HAP-1 (cell line): ENCODE measurements around the gene PCDH9.

Source experiments
- DNase-seq, 2 experiments: peaks; one replicate each; pipeline ENCODE4 v3.0.0-alpha.2; 2016 to 2020; ENCODE audit warnings: low spot score in 2 of 2
- H3K27me3 ChIP-seq: fragments of 250-450 bp; sonication (Bioruptor Pico); 2 replicates; pipeline ENCODE4 v1.5.1; 2020; ENCODE audit warnings: low read depth, mild to moderate bottlenecking, moderate library complexity
- H3K36me3 ChIP-seq: fragments of 250-450 bp; sonication (Bioruptor Pico); replicated peaks from 2 replicates; pipeline ENCODE4 v1.5.1; 2020; ENCODE audit warnings: mild to moderate bottlenecking
- H3K4me1 ChIP-seq: fragments of 250-450 bp; sonication (Bioruptor Pico); 2 replicates; pipeline ENCODE4 v1.5.1; 2020; ENCODE audit warnings: mild to moderate bottlenecking
- H3K4me3 ChIP-seq: fragments of 250-450 bp; sonication (Bioruptor Pico); 2 replicates; pipeline ENCODE4 v1.5.1; 2020; ENCODE audit warnings: mild to moderate bottlenecking, moderate library complexity
- H3K9me3 ChIP-seq: fragments of 250-450 bp; sonication (Bioruptor Pico); 2 replicates; pipeline ENCODE4 v1.5.1; 2020; ENCODE audit warnings: mild to moderate bottlenecking, moderate library complexity
- in situ Hi-C: fragments of 300-500 bp; cut with MboI; formaldehyde crosslinking; loops from 3 replicates; pipeline ENCODE4 v1.14.3; 2020; ENCODE audit warnings: low sequenced_read_pairs, inconsistent platforms, mixed read lengths

Gene PCDH9

GRCh38 chr13:66469745-66470144 lies 760.4 kb downstream of the PCDH9 start:
- H3K36me3 ChIP-seq = no peaks in the 10 kb centered on the region
- in situ Hi-C loops = no loop called here
- no peak for DNase-seq
- H3K27me3 ChIP-seq = no peaks in the 10 kb centered on the region
- H3K4me1 ChIP-seq = no peaks in the 10 kb centered on the region
- no peak overlapping the region for H3K4me3 ChIP-seq
- no peaks in the 10 kb centered on the region for H3K9me3 ChIP-seq

- no peaks in the 10 kb centered on the region for H3K36me3 ChIP-seq
- H3K9me3 ChIP-seq = no peaks in the 10 kb centered on the region
- H3K4me3 ChIP-seq = no peak overlapping the region
- no peak for DNase-seq
- in situ Hi-C loops = no loop called here
- no peaks in the 10 kb centered on the region for H3K27me3 ChIP-seq
- no peaks in the 10 kb centered on the region for H3K4me1 ChIP-seq
These were observed 761.5 kb downstream of the PCDH9 start for GRCh38 chr13:66468656-66469055.

GRCh38 chr13:66462187-66462586 lies 767.9 kb downstream of the PCDH9 start:
- H3K36me3 ChIP-seq = no peaks in the 10 kb centered on the region
- no peak for DNase-seq
- no peaks in the 10 kb centered on the region for H3K9me3 ChIP-seq
- in situ Hi-C loops = no loop called here
- no peaks in the 10 kb centered on the region for H3K27me3 ChIP-seq
- H3K4me3 ChIP-seq = no peak overlapping the region
- peaks cover 6% of the 10 kb centered on the region for H3K4me1 ChIP-seq

- Histone ChIP-seq H3K4me3 (no peak overlapping the region), H3K4me1 (peaks cover 6% of the 10 kb centered on the region), H3K9me3 (no peaks in the 10 kb centered on the region), H3K36me3 (no peaks in the 10 kb centered on the region), H3K27me3 (no peaks in the 10 kb centered on the region)
- no peak for DNase-seq
- in situ Hi-C loops = no loop called here
These were observed 769.1 kb downstream of the PCDH9 start for GRCh38 chr13:66461021-66461420.

- Histone ChIP-seq H3K4me3 (no peak overlapping the region), H3K36me3 (no peaks in the 10 kb centered on the region), H3K4me1 (peaks cover 6% of the 10 kb centered on the region), H3K9me3 (no peaks in the 10 kb centered on the region), H3K27me3 (no peaks in the 10 kb centered on the region)
- in situ Hi-C loops = no loop called here
- DNase-seq = no peak
These were observed 770.5 kb downstream of the PCDH9 start for GRCh38 chr13:66459634-66460033.

- H3K9me3 ChIP-seq = no peaks in the 10 kb centered on the region
- no peak for DNase-seq
- no peak overlapping the region for H3K4me3 ChIP-seq
- peaks cover 6% of the 10 kb centered on the region for H3K4me1 ChIP-seq
- in situ Hi-C loops = no loop called here
- no peaks in the 10 kb centered on the region for H3K36me3 ChIP-seq
- H3K27me3 ChIP-seq = no peaks in the 10 kb centered on the region
These were observed 771.0 kb downstream of the PCDH9 start for GRCh38 chr13:66459143-66459542.

- peaks cover 3% of the 10 kb centered on the region; the same call in 1 of the 2 replicates for H3K4me1 ChIP-seq
- H3K4me3 ChIP-seq = no peak overlapping the region
- no peaks in the 10 kb centered on the region for H3K27me3 ChIP-seq
- in situ Hi-C loops = no loop called here
- no peak for DNase-seq
- H3K9me3 ChIP-seq = no peaks in the 10 kb centered on the region
- H3K36me3 ChIP-seq = no peaks in the 10 kb centered on the region
These were observed 783.7 kb downstream of the PCDH9 start for GRCh38 chr13:66446413-66446812.

- H3K9me3 ChIP-seq = no peaks in the 10 kb centered on the region; the same call in 1 of the 2 replicates
- H3K27me3 ChIP-seq = no peaks in the 10 kb centered on the region
- no peaks in the 10 kb centered on the region for H3K4me1 ChIP-seq
- in situ Hi-C loops = no loop called here
- no peak for DNase-seq
- H3K4me3 ChIP-seq = no peak overlapping the region
- H3K36me3 ChIP-seq = no peaks in the 10 kb centered on the region
These were observed 786.2 kb downstream of the PCDH9 start for GRCh38 chr13:66443926-66444325.

- no peaks in the 10 kb centered on the region for H3K27me3 ChIP-seq
- DNase-seq = no peak
- H3K36me3 ChIP-seq = no peaks in the 10 kb centered on the region
- H3K4me1 ChIP-seq = no peaks in the 10 kb centered on the region
- H3K4me3 ChIP-seq = no peak overlapping the region
- H3K9me3 ChIP-seq = no peaks in the 10 kb centered on the region; the same call in 1 of the 2 replicates
- in situ Hi-C loops = no loop called here
These were observed 789.2 kb downstream of the PCDH9 start for GRCh38 chr13:66440938-66441337.

GRCh38 chr13:66430728-66431127 lies 799.4 kb downstream of the PCDH9 start:
- in situ Hi-C loops = no loop called here
- no peaks in the 10 kb centered on the region for H3K36me3 ChIP-seq

GRCh38 chr13:66430269-66430668 lies 799.9 kb downstream of the PCDH9 start:
- H3K4me3 ChIP-seq = no peak overlapping the region
- no peaks in the 10 kb centered on the region for H3K9me3 ChIP-seq
- no peaks in the 10 kb centered on the region for H3K4me1 ChIP-seq
- H3K36me3 ChIP-seq = no peaks in the 10 kb centered on the region
- H3K27me3 ChIP-seq = no peaks in the 10 kb centered on the region
- no peak for DNase-seq
- in situ Hi-C loops = no loop called here

More at GRCh38 chr13:66430728-66431127, 799.4 kb downstream of the PCDH9 start:
- Histone ChIP-seq H3K9me3 (no peaks in the 10 kb centered on the region), H3K4me3 (no peak overlapping the region), H3K27me3 (no peaks in the 10 kb centered on the region), H3K4me1 (no peaks in the 10 kb centered on the region)
- no peak for DNase-seq

GRCh38 chr13:66429156-66429555 lies 801.0 kb downstream of the PCDH9 start:
- H3K27me3 ChIP-seq = no peaks in the 10 kb centered on the region
- no peaks in the 10 kb centered on the region for H3K36me3 ChIP-seq
- H3K4me1 ChIP-seq = no peaks in the 10 kb centered on the region
- in situ Hi-C loops = no loop called here
- no peak for DNase-seq
- H3K9me3 ChIP-seq = no peaks in the 10 kb centered on the region
- H3K4me3 ChIP-seq = no peak overlapping the region

GRCh38 chr13:66427458-66427861 lies 802.7 kb downstream of the PCDH9 start:
- Histone ChIP-seq H3K9me3 (no peaks in the 10 kb centered on the region), H3K4me3 (no peak overlapping the region), H3K4me1 (no peaks in the 10 kb centered on the region), H3K36me3 (no peaks in the 10 kb centered on the region), H3K27me3 (no peaks in the 10 kb centered on the region)
- in situ Hi-C loops = no loop called here
- DNase-seq = no peak

GRCh38 chr13:66425741-66426140 lies 804.4 kb downstream of the PCDH9 start:
- in situ Hi-C loops = no loop called here

GRCh38 chr13:66424422-66424821 lies 805.7 kb downstream of the PCDH9 start:
- H3K4me3 ChIP-seq = no peak overlapping the region
- H3K36me3 ChIP-seq = no peaks in the 10 kb centered on the region
- no peaks in the 10 kb centered on the region for H3K27me3 ChIP-seq
- no peaks in the 10 kb centered on the region for H3K4me1 ChIP-seq
- in situ Hi-C loops = no loop called here
- DNase-seq = no peak
- no peaks in the 10 kb centered on the region for H3K9me3 ChIP-seq

More at GRCh38 chr13:66425741-66426140, 804.4 kb downstream of the PCDH9 start:
- no peak overlapping the region for H3K4me3 ChIP-seq
- no peaks in the 10 kb centered on the region for H3K9me3 ChIP-seq
- H3K4me1 ChIP-seq = no peaks in the 10 kb centered on the region
- no peaks in the 10 kb centered on the region for H3K36me3 ChIP-seq
- H3K27me3 ChIP-seq = no peaks in the 10 kb centered on the region
- DNase-seq = no peak
